Trophoblast cell (in vitro differentiated cells and primary cell): ENCODE data around the gene CLIP2.
"Not testable (repeated sequence)": the region's sequence is repeated elsewhere in the genome, so short reads cannot be mapped to it uniquely, and the experiment has no call there.

Experiments
- DNase-seq, 2 donors: peaks; one replicate each; pipeline ENCODE4 v3.0.0-alpha.2; 2016
- H2AFZ ChIP-seq: 2 replicates; pipeline ENCODE4 v1.6.1; 2013; ENCODE audit warnings: low read length, moderate library complexity, mild to moderate bottlenecking; ENCODE audit not compliant: insufficient read depth, poor library complexity
- H2AK5ac ChIP-seq: 2 replicates; pipeline ENCODE4 v1.6.1; 2013; ENCODE audit warnings: mild to moderate bottlenecking, low read length
- H2BK120ac ChIP-seq: 2 replicates; pipeline ENCODE4 v1.6.1; 2013; ENCODE audit warnings: low read length, mild to moderate bottlenecking, moderate library complexity; ENCODE audit not compliant: insufficient read depth, poor library complexity
- H2BK12ac ChIP-seq: 2 replicates; pipeline ENCODE4 v1.6.1; 2013; ENCODE audit warnings: mild to moderate bottlenecking, low read length, moderate library complexity
- H2BK5ac ChIP-seq: 2 replicates; pipeline ENCODE4 v1.6.1; 2013; ENCODE audit warnings: low read length, low read depth, moderate library complexity, mild to moderate bottlenecking; ENCODE audit not compliant: poor library complexity
- H3K14ac ChIP-seq: 2 replicates; pipeline ENCODE4 v1.6.1; 2013; ENCODE audit warnings: mild to moderate bottlenecking, low read length
- H3K18ac ChIP-seq: 2 replicates; pipeline ENCODE4 v1.6.1; 2013; ENCODE audit warnings: mild to moderate bottlenecking, low read length
- H3K23ac ChIP-seq: 2 replicates; pipeline ENCODE4 v1.6.1; 2013; ENCODE audit warnings: low read length
- H3K27ac ChIP-seq: 2 replicates; pipeline ENCODE4 v1.5.1; 2013; ENCODE audit warnings: low read depth, mild to moderate bottlenecking, inconsistent platforms, low read length, moderate library complexity
- H3K27me3 ChIP-seq: 2 replicates; pipeline ENCODE4 v1.6.1; 2013; ENCODE audit warnings: inconsistent platforms, mild to moderate bottlenecking, low read length, moderate library complexity; ENCODE audit not compliant: insufficient read depth
- H3K36me3 ChIP-seq, 2 experiments: 1 replicate in 1 of 2; 2 replicates in 1 of 2; pipeline ENCODE4 v1.6.1; 2013; ENCODE audit warnings: low read length in 2 of 2, mild to moderate bottlenecking in 2 of 2, moderate library complexity in 1 of 2; ENCODE audit not compliant: insufficient read depth in 2 of 2, control insufficient read depth in 1 of 2
- H3K4ac ChIP-seq: 2 replicates; pipeline ENCODE4 v1.6.1; 2013; ENCODE audit warnings: low read depth, mild to moderate bottlenecking, low read length, moderate library complexity
- H3K4me1 ChIP-seq, 2 experiments: 1 replicate in 1 of 2; 2 replicates in 1 of 2; pipeline ENCODE4 v1.6.1; 2013; ENCODE audit warnings: low read length in 2 of 2, mild to moderate bottlenecking in 2 of 2, moderate library complexity in 1 of 2; ENCODE audit not compliant: insufficient read depth in 2 of 2, control insufficient read depth in 1 of 2
- H3K4me2 ChIP-seq: 2 replicates; pipeline ENCODE4 v1.6.1; 2013; ENCODE audit warnings: inconsistent platforms, mild to moderate bottlenecking, low read length, moderate library complexity
- H3K4me3 ChIP-seq: 2 replicates; pipeline ENCODE4 v1.5.1; 2013; ENCODE audit warnings: mild to moderate bottlenecking, low read depth, low read length, inconsistent platforms
- H3K79me1 ChIP-seq: one replicate; pipeline ENCODE4 v1.6.1; 2013; ENCODE audit warnings: low read length
- H3K79me2 ChIP-seq: 2 replicates; pipeline ENCODE4 v1.6.1; 2013; ENCODE audit warnings: low read length, mild to moderate bottlenecking; ENCODE audit not compliant: control insufficient read depth, insufficient read depth, poor library complexity
- H3K9ac ChIP-seq: 2 replicates; pipeline ENCODE4 v1.6.1; 2013; ENCODE audit warnings: mild to moderate bottlenecking, low read length
- H3K9me3 ChIP-seq: 2 replicates; pipeline ENCODE4 v1.6.1; 2013; ENCODE audit warnings: low read depth, mild to moderate bottlenecking, control low read depth, inconsistent platforms, low read length; ENCODE audit not compliant: insufficient read depth
- H4K12ac ChIP-seq: 2 replicates; pipeline ENCODE4 v1.6.1; 2013; ENCODE audit warnings: low read depth, mild to moderate bottlenecking, low read length, moderate library complexity
- H4K8ac ChIP-seq: 2 replicates; pipeline ENCODE4 v1.6.1; 2013; ENCODE audit warnings: low read depth, mild to moderate bottlenecking, low read length, moderate library complexity
- H4K91ac ChIP-seq: one replicate; pipeline ENCODE4 v1.6.1; 2013; ENCODE audit warnings: low read depth, mild to moderate bottlenecking, low read length, moderate library complexity
- WGBS: extraction: QIAGEN DNeasy Blood & Tissue Kit; methylation state at CpG from one replicate; pipeline ENCODE4 v1.1.7; 2013; ENCODE audit warnings: missing lambda C conversion rate; ENCODE audit not compliant: insufficient read length, insufficient coverage; ENCODE audit errors: extremely low coverage; 5-methylcytosine and 5-hydroxymethylcytosine counted together

CLIP2 gene

GRCh38 chr7:74439541-74439940 lies 150.3 kb downstream of the CLIP2 start:
- no peak for DNase-seq
- Histone ChIP-seq H3K18ac (no peak overlapping the region), H3K4me1 (no peaks in the 10 kb centered on the region), H3K27me3 (no peaks in the 10 kb centered on the region), H2AK5ac (no peak overlapping the region), H3K4me3 (no peak overlapping the region), H3K9me3 (no peaks in the 10 kb centered on the region), H3K27ac (no peak overlapping the region), H4K12ac (no peak overlapping the region), H3K23ac (no peak overlapping the region), H3K4me2 (no peak overlapping the region), H2AFZ (no peak overlapping the region), H4K8ac (no peak overlapping the region), H3K79me2 (no peaks in the 10 kb centered on the region), H3K9ac (no peak overlapping the region), H3K14ac (no peak overlapping the region), H3K36me3 (no peaks in the 10 kb centered on the region), H2BK5ac (no peak overlapping the region), H2BK12ac (no peak overlapping the region), H4K91ac (no peak overlapping the region), H3K79me1 (no peaks in the 10 kb centered on the region), H2BK120ac (no peak overlapping the region), H3K4ac (no peak overlapping the region)
- no CpG with 5 or more reads among the region's 4 CpGs for WGBS

- not testable (repeated sequence) for H3K9me3 ChIP-seq, H3K79me1 ChIP-seq, H4K8ac ChIP-seq, H2BK120ac ChIP-seq, H3K27me3 ChIP-seq, H3K4ac ChIP-seq, H2AFZ ChIP-seq, H4K91ac ChIP-seq, H3K79me2 ChIP-seq, H2BK5ac ChIP-seq, H2BK12ac ChIP-seq, H4K12ac ChIP-seq, DNase-seq, H2AK5ac ChIP-seq, H3K14ac ChIP-seq, H3K23ac ChIP-seq, H3K27ac ChIP-seq, H3K4me1 ChIP-seq, H3K18ac ChIP-seq, H3K4me3 ChIP-seq, H3K9ac ChIP-seq, H3K36me3 ChIP-seq, H3K4me2 ChIP-seq
- WGBS: no CpG with 5 or more reads among the region's 3 CpGs
These were observed 150.9 kb downstream of the CLIP2 start for GRCh38 chr7:74440143-74440542.

- H3K4ac ChIP-seq: no peak overlapping the region
- H3K18ac ChIP-seq: no peak overlapping the region
- H3K4me2 ChIP-seq: no peak overlapping the region
- no peak overlapping the region for H3K23ac ChIP-seq
- H2BK12ac ChIP-seq: no peak overlapping the region
- H4K91ac ChIP-seq: no peak overlapping the region
- WGBS: no CpG with 5 or more reads among the region's 10 CpGs
- no peak overlapping the region for H3K4me3 ChIP-seq
- no peak overlapping the region for H2AK5ac ChIP-seq
- no peak overlapping the region for H4K12ac ChIP-seq
- no peak overlapping the region for H4K8ac ChIP-seq
- no peaks in the 10 kb centered on the region for H3K36me3 ChIP-seq
- DNase-seq: no peak
- H2BK120ac ChIP-seq: no peak overlapping the region
- no peaks in the 10 kb centered on the region for H3K79me2 ChIP-seq
- H3K79me1 ChIP-seq: no peaks in the 10 kb centered on the region
- H3K9me3 ChIP-seq: no peaks in the 10 kb centered on the region
- no peak overlapping the region for H3K14ac ChIP-seq
- H3K27me3 ChIP-seq: no peaks in the 10 kb centered on the region
- H2BK5ac ChIP-seq: no peak overlapping the region
- no peak overlapping the region for H2AFZ ChIP-seq
- H3K27ac ChIP-seq: no peak overlapping the region
- H3K4me1 ChIP-seq: no peaks in the 10 kb centered on the region
- no peak overlapping the region for H3K9ac ChIP-seq
These were observed 152.6 kb downstream of the CLIP2 start for GRCh38 chr7:74441801-74442200.

- Histone ChIP-seq H3K79me1 (no peaks in the 10 kb centered on the region), H4K91ac (no peak overlapping the region), H3K36me3 (no peaks in the 10 kb centered on the region), H3K27ac (no peak overlapping the region), H2AFZ (no peak overlapping the region), H3K4me1 (no peaks in the 10 kb centered on the region), H3K18ac (no peak overlapping the region), H2BK5ac (no peak overlapping the region), H3K4me2 (no peak overlapping the region), H4K12ac (no peak overlapping the region), H2BK120ac (no peak overlapping the region), H3K23ac (no peak overlapping the region), H4K8ac (no peak overlapping the region), H3K4ac (no peak overlapping the region), H3K9ac (no peak overlapping the region), H3K79me2 (no peaks in the 10 kb centered on the region), H3K14ac (no peak overlapping the region), H3K27me3 (no peaks in the 10 kb centered on the region), H3K4me3 (no peak overlapping the region), H2AK5ac (no peak overlapping the region), H3K9me3 (no peaks in the 10 kb centered on the region), H2BK12ac (no peak overlapping the region)
- no peak for DNase-seq
- WGBS: no CpG with 5 or more reads among the region's 21 CpGs
These were observed 154.5 kb downstream of the CLIP2 start for GRCh38 chr7:74443543-74444247.
